ENCODE data around the gene PRKD1.
"Not testable (repeated sequence)": the region's sequence is repeated elsewhere in the genome, so short reads cannot be mapped to it uniquely, and the experiment has no call there.

DNA sequence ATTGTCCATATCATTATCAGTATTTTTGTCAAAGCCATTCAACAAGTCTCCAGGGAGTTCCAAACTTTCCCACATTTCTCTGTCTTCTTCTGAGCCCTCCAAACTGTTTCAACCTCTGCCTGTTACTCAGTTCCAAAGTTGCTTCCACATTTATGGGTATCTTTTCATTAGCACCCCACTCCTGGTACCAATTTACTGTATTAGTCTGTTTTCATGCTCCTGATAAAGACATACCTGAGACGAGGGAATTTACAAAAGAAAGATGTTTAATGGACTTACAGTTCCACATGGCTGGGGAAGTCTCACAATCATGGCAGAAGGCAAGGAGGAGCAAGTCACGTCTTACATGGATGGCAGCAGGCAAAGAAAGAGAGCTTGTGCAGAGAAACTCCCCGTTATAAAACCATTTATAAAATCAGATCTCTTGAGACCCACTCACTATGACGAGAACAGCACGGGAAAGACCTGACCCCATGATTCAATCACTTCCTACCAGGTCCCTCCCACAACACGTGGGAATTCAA is 87.2 kb downstream of the PRKD1 start:
- TF ChIP-seq FOXM1 (IDR thresholded peaks at IDR 0.05; ENCODE audit: borderline replicate concordance); SP1 (IDR thresholded peaks at IDR 0.05); FOXA1 (IDR thresholded peaks at IDR 0.05); ZNF384 (IDR thresholded peaks at IDR 0.05); ARNT (IDR thresholded peaks at IDR 0.05); L3MBTL2 (conservative IDR thresholded peaks at IDR 0.05); SUZ12 (IDR thresholded peaks at IDR 0.05); ELF4 (IDR thresholded peaks at IDR 0.05); BHLHE40 (IDR thresholded peaks at IDR 0.05; ENCODE audit: borderline replicate concordance): not testable (repeated sequence)

All from HEK293T (cell line).